Adipose tissue (tissue), 3 donors: ENCODE data around the gene GPC1. TPM values are rescaled to one million over a fixed set of nuclear protein-coding genes. Genes with fewer than 3 reads are reported as not detected.

Source experiments
- H3K27ac ChIP-seq: one replicate; pipeline ENCODE4 v1.5.1; 2013; ENCODE audit warnings: low read depth, low read length
- WGBS, 3 donors: extraction: QIAGEN DNeasy Blood & Tissue Kit; methylation state at CpG; one replicate each; pipeline ENCODE4 v1.1.7; 2013; 5-methylcytosine and 5-hydroxymethylcytosine counted together
- polyA plus RNA-seq, 3 donors: library from polyadenylated mRNA; stranded (reverse); fragments of 200-250 nt; gene quantifications; one replicate each; pipeline ENCODE4 v1.2.3, GENCODE V29; 2013
- donor health status: healthy with polysubstance abuse.
- donor health status: Bipolar disorder and iron deficiency.
- donor health status: healthy.

Gene GPC1
- polyA plus RNA-seq, 3 donors = 22.5 to 62.0 (median 27.1) TPM

GRCh38 chr2:240407090-240407489, 28.4 kb upstream of the GPC1 start:
- WGBS, 3 donors = 91 to 96% (median 92%) methylated on average over 9 of the region's 9 CpGs
- H3K27ac ChIP-seq = no peak overlapping the region

- WGBS, 3 donors = 76 to 82% (median 79%) methylated on average over 8 of the region's 8 CpGs
- no peak overlapping the region for H3K27ac ChIP-seq
Observed at GRCh38 chr2:240410004-240410403, 25.5 kb upstream of the GPC1 start.

GRCh38 chr2:240410808-240411207, 24.7 kb upstream of the GPC1 start:
- no peak overlapping the region for H3K27ac ChIP-seq
- WGBS, 3 donors = 88 to 91% (median 89%) methylated on average over 16 to 21 of the region's 21 CpGs

- no peak overlapping the region for H3K27ac ChIP-seq
- WGBS, 3 donors = 82 to 86% (median 82%) methylated on average over 23 to 28 of the region's 28 CpGs
Observed at GRCh38 chr2:240411261-240412160, 24.0 kb upstream of the GPC1 start.

- H3K27ac ChIP-seq = no peak overlapping the region
- 73 to 82% (median 80%) methylated on average over 15 of the region's 15 CpGs for WGBS, 3 donors
Observed at GRCh38 chr2:240412211-240412861, 23.1 kb upstream of the GPC1 start.

- H3K27ac ChIP-seq = no peak overlapping the region
- WGBS, 3 donors = 88 to 93% (median 89%) methylated on average over 26 of the region's 26 CpGs
Observed at GRCh38 chr2:240412975-240413812, 22.3 kb upstream of the GPC1 start.

GRCh38 chr2:240413813-240414429, 21.5 kb upstream of the GPC1 start:
- no peak overlapping the region for H3K27ac ChIP-seq

GRCh38 chr2:240416821-240417220, 18.6 kb upstream of the GPC1 start:
- 71 to 82% (median 76%) methylated on average over 4 of the region's 4 CpGs for WGBS, 3 donors
- H3K27ac ChIP-seq = no peak overlapping the region

More at GRCh38 chr2:240413813-240414429, 21.5 kb upstream of the GPC1 start:
- 74 to 87% (median 81%) methylated on average over 4 of the region's 4 CpGs for WGBS, 3 donors

- H3K27ac ChIP-seq = no peak overlapping the region
- 91 to 100% (median 95%) methylated on average over 1 of the region's 1 CpG for WGBS, 3 donors
Observed at GRCh38 chr2:240418311-240418710, 17.2 kb upstream of the GPC1 start.

- H3K27ac ChIP-seq = no peak overlapping the region
- WGBS, 3 donors = 79 to 82% (median 80%) methylated on average over 7 of the region's 7 CpGs
Observed at GRCh38 chr2:240419271-240419670, 16.2 kb upstream of the GPC1 start.

GRCh38 chr2:240419723-240420122, 15.7 kb upstream of the GPC1 start:
- WGBS, 3 donors = 27 to 61% (median 57%) methylated on average over 2 of the region's 2 CpGs

GRCh38 chr2:240420206-240421104, 15.0 kb upstream of the GPC1 start:
- WGBS, 3 donors = 84 to 90% (median 89%) methylated on average over 18 of the region's 18 CpGs
- no peak overlapping the region for H3K27ac ChIP-seq

More at GRCh38 chr2:240419723-240420122, 15.7 kb upstream of the GPC1 start:
- H3K27ac ChIP-seq = no peak overlapping the region

GRCh38 chr2:240421381-240421780, 14.1 kb upstream of the GPC1 start:
- H3K27ac ChIP-seq = no peak overlapping the region
- 80 to 88% (median 86%) methylated on average over 3 of the region's 3 CpGs for WGBS, 3 donors

GRCh38 chr2:240422658-240423329, 12.7 kb upstream of the GPC1 start:
- no peak overlapping the region for H3K27ac ChIP-seq
- 60 to 87% (median 82%) methylated on average over 6 of the region's 6 CpGs for WGBS, 3 donors

GRCh38 chr2:240423788-240424191, 11.7 kb upstream of the GPC1 start:
- no peak overlapping the region for H3K27ac ChIP-seq
- 86 to 89% (median 87%) methylated on average over 17 of the region's 17 CpGs for WGBS, 3 donors

- WGBS, 3 donors = 88 to 91% (median 89%) methylated on average over 29 of the region's 29 CpGs
- no peak overlapping the region for H3K27ac ChIP-seq
Observed at GRCh38 chr2:240424341-240425235, 10.9 kb upstream of the GPC1 start.
